HCT116 (cell line): Measurements from ENCODE around the gene SLC9A9.

Experiments
- EGR1 ChIP-seq: IDR thresholded peaks from 2 replicates; pipeline ENCODE4 v1.6.1; 2012; ENCODE audit warnings: low read depth
- POLR2A ChIP-seq: IDR thresholded peaks from 2 replicates; pipeline ENCODE4 v1.7.0; 2011; ENCODE audit warnings: borderline replicate concordance; ENCODE audit not compliant: insufficient read depth, insufficient read length; ENCODE audit errors: extremely low read depth
- ZFX ChIP-seq: fragments of 450-650 bp; IDR thresholded peaks from 2 replicates; pipeline ENCODE4 v1.6.1; 2017
- ZNF274 ChIP-seq: fragments of 200-500 bp; sonication (Bioruptor generic); IDR thresholded peaks from 2 replicates; pipeline ENCODE4 v1.6.1; 2014; ENCODE audit warnings: mild to moderate bottlenecking, low read depth, low read length, inconsistent platforms
- TF ChIP-seq, protein P1 (sequence below), 3 experiments: fragments of 200-600 bp in 1 of 3; sonication (generic) in 1 of 3; IDR thresholded peaks in 2 of 3; conservative IDR thresholded peaks in 1 of 3; 2 replicates each; pipeline ENCODE4 v1.5.1; 2012 to 2017; ENCODE audit warnings: low read depth in 2 of 3, low read length in 2 of 3, antibody characterized with exemption in 1 of 3, borderline replicate concordance in 1 of 3, control low read depth in 1 of 3, mild to moderate bottlenecking in 1 of 3, mixed read lengths in 1 of 3, mixed run types in 1 of 3, moderate library complexity in 1 of 3; ENCODE audit not compliant: insufficient read depth in 1 of 3
- TF ChIP-seq, protein P2 (sequence below): IDR thresholded peaks from 2 replicates; pipeline ENCODE4 v1.6.1; 2012; ENCODE audit warnings: low read depth

DNA sequence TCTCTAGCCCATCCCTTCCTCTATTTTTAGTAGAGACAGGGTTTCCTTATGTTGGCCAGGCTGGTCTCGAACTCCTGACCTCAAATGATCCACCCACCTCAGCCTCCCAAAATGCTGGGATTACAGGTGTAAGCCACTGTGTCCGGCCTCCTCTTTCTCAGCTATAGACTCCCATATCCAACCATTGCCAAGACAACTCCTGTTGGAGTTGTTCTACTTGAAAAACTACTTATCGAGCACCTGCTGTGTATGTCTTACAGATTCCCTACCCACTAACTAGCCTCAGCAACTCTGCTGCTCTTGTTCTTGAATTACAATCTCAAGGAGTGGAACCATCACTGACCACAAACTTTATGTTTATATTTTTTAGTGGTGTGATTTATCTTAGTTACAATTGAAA, 186.6 kb downstream of the SLC9A9 start:
- TF ChIP-seq ZFX (no peak), ZNF274 (no peak), EGR1 (no peak), POLR2A (no peak)
- TF ChIP-seq, protein P1, sequence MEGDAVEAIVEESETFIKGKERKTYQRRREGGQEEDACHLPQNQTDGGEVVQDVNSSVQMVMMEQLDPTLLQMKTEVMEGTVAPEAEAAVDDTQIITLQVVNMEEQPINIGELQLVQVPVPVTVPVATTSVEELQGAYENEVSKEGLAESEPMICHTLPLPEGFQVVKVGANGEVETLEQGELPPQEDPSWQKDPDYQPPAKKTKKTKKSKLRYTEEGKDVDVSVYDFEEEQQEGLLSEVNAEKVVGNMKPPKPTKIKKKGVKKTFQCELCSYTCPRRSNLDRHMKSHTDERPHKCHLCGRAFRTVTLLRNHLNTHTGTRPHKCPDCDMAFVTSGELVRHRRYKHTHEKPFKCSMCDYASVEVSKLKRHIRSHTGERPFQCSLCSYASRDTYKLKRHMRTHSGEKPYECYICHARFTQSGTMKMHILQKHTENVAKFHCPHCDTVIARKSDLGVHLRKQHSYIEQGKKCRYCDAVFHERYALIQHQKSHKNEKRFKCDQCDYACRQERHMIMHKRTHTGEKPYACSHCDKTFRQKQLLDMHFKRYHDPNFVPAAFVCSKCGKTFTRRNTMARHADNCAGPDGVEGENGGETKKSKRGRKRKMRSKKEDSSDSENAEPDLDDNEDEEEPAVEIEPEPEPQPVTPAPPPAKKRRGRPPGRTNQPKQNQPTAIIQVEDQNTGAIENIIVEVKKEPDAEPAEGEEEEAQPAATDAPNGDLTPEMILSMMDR (IDR thresholded peaks at IDR 0.05 in 2 of 3, conservative IDR thresholded peaks at IDR 0.05 in 1 of 3; ENCODE audit: borderline replicate concordance in 1 of 3, insufficient read depth in 1 of 3, low read depth in 2 of 3, low read length in 2 of 3), result no peak
- TF ChIP-seq, protein P2, sequence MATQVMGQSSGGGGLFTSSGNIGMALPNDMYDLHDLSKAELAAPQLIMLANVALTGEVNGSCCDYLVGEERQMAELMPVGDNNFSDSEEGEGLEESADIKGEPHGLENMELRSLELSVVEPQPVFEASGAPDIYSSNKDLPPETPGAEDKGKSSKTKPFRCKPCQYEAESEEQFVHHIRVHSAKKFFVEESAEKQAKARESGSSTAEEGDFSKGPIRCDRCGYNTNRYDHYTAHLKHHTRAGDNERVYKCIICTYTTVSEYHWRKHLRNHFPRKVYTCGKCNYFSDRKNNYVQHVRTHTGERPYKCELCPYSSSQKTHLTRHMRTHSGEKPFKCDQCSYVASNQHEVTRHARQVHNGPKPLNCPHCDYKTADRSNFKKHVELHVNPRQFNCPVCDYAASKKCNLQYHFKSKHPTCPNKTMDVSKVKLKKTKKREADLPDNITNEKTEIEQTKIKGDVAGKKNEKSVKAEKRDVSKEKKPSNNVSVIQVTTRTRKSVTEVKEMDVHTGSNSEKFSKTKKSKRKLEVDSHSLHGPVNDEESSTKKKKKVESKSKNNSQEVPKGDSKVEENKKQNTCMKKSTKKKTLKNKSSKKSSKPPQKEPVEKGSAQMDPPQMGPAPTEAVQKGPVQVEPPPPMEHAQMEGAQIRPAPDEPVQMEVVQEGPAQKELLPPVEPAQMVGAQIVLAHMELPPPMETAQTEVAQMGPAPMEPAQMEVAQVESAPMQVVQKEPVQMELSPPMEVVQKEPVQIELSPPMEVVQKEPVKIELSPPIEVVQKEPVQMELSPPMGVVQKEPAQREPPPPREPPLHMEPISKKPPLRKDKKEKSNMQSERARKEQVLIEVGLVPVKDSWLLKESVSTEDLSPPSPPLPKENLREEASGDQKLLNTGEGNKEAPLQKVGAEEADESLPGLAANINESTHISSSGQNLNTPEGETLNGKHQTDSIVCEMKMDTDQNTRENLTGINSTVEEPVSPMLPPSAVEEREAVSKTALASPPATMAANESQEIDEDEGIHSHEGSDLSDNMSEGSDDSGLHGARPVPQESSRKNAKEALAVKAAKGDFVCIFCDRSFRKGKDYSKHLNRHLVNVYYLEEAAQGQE, result no peak
